GM12873 (cell line): Measurements from ENCODE around the gene ISL1.

ENCODE experiments used
- CTCF ChIP-seq: IDR thresholded peaks from 2 replicates; pipeline ENCODE4 v1.5.1; 2012; ENCODE audit warnings: low read depth, mild to moderate bottlenecking, moderate library complexity, low read length, control low read depth; ENCODE audit not compliant: insufficient read depth; ENCODE audit errors: missing control alignments

The ISL1 gene

DNA sequence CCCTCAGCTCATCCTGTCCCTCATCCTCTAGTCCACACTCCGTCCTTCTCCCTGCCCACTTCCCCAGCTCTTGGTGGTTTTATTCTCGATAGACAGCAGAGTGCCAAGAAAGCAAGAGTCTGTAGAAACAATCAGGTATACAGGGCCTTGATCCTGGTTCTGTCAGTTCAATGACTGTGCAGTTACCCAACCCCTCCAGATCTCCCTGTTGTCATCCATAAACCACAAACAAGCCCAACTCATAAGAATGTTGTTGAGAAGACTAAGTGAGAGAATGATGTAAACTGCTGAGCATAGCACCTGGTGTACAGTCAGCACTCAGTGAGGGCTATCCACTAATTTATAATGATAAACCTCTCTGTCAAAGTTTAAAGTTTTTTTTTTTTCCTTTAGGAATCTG is 31.3 kb downstream of the ISL1 start:
- TF ChIP-seq CTCF, result no peak

GRCh38 chr5:51416149-51416548 is 32.9 kb downstream of the ISL1 start:
- no peak for TF ChIP-seq CTCF

DNA sequence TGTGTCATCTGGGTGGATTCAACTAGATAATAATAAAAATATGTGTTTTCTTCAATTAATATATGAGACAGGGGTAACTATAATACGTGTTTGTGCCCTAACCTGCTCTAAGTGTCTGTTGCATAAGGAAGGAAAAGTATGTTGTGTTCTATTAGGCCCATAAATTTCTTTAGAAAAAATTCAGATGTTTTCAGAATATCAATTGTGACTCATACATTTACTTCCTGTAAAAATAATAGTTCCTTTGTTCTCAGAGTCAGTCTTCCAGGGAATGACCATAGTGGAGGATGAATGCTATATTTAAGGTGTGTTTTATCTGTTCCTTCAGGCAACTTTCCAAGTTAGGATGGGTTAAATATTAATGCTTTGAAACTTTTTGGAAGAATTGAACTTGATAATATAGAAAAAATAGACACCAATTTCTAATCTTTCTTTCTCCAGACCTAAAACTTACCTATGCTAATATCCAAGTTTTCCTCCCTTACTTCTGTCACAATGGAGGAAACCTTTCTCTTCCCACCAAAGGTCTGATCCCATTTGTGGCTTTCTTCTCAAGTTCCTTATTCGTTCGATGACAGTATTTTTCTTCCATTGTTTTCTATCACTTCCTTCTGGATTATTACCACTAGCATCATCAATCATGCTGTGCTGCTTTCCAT is 49.9 kb downstream of the ISL1 start:
- TF ChIP-seq CTCF, result no peak

DNA sequence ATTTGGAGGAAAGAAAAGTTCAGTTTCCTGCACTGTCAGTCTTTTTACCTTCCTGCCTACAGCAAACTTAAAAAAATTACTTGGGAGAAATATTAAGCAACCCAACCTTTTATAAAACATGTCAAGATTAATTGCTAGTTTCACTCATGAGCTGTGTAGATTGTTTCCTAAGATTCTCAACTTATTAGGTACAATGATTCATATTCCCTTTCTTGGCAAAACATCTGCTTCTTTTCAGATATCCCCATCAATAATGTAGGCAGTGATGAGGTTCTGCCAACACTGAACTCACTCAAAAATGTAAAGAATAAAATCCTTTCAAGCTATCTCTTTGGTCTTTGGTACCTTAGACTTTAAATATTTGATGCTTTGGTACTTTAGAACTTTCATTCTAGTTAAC is 56.0 kb downstream of the ISL1 start:
- TF ChIP-seq CTCF, result no peak
